ENCODE measurements around the gene RAPGEFL1. TPM values are rescaled to one million over a fixed set of nuclear protein-coding genes. Genes with fewer than 3 reads are reported as not detected.

RAPGEFL1 gene
- total and polyA plus RNA-seq, 10 of the 15 experiments (the other 5 are each of a cell fraction or from before 2014, with no cell fraction given), result 0.13 to 3.2 (median 1.5) TPM

GRCh38 chr17:40178021-40178601 lies 841 bp downstream of the RAPGEFL1 start:
- POLR2A ChIA-PET, result interaction anchor here (0.5 kb wide), 1 partner anchor 11 kb away, joined by 3 read pairs; no protein-coding TSS in a partner anchor
- SMC1A ChIA-PET (ENCODE audit: uncharacterized antibody, unreplicated experiment), result interaction anchor here (0.6 to 1.6 kb wide), 3 partner anchors 12 to 65 kb away, joined by 3 to 4 read pairs (median 4); no protein-coding TSS in a partner anchor
- DNase-seq (ENCODE audit: low read depth, low spot score) (no peak), ATAC-seq (no peak), FAIRE-seq (no peak)
- H4K20me1 ChIP-seq (ENCODE audit: control insufficient read depth, insufficient read depth), result no peaks in the 10 kb centered on the region
- WGBS (ENCODE audit: insufficient coverage, insufficient replicate concordance, low lambda C conversion rate, missing lambda C conversion rate), result 42% methylated on average over 43 of the region's 46 CpGs
- CTCF ChIA-PET, result interaction anchor here (0.9 to 1.1 kb wide), 4 partner anchors 11 to 67 kb away, joined by 3 to 4 read pairs (median 3); no protein-coding TSS in a partner anchor
- no TSS peak for BruUV-seq (replicated peaks)
- no peaks in the 10 kb centered on the region for H3K79me2 ChIP-seq (ENCODE audit: control insufficient read depth, insufficient read depth, low read length)
- in situ Hi-C loops (cut with MboI) (no loop called here), intact Hi-C loops (cut with micrococcal nuclease; ENCODE audit: unreplicated experiment) (no loop called here)
- peaks cover 4% of the 10 kb centered on the region for H3K4me1 ChIP-seq (ENCODE audit: control insufficient read depth, insufficient read depth, low read length)
- no peak overlapping the region for H3K27ac ChIP-seq (ENCODE audit: control insufficient read depth, insufficient read depth)
- no peak overlapping the region for H3K4me2 ChIP-seq (ENCODE audit: control insufficient read depth, insufficient read depth)
- no peak overlapping the region for H3K4me3 ChIP-seq
- H3K9ac ChIP-seq (ENCODE audit: control insufficient read depth, insufficient read depth, low read length), result no peak overlapping the region
- H3K9me3 ChIP-seq (replicated peaks; ENCODE audit: control insufficient read depth, insufficient read depth, low read length), result no peaks in the 10 kb centered on the region
- no peak for TF ChIP-seq MYC (IDR thresholded peaks at IDR 0.05; ENCODE audit: insufficient read depth, insufficient read length, insufficient replicate concordance, low read length, severe bottlenecking)
- TF ChIP-seq HDAC2 (IDR thresholded peaks at IDR 0.05), result no peak
- no peak for TF ChIP-seq ZNF592 (IDR thresholded peaks at IDR 0.05)
- TF ChIP-seq ZBED1 (IDR thresholded peaks at IDR 0.05; ENCODE audit: borderline replicate concordance), result no peak
- TF ChIP-seq CBFB (IDR thresholded peaks at IDR 0.05; ENCODE audit: low read depth), result no peak
- TF ChIP-seq POLR2A (IDR thresholded peaks at IDR 0.05; ENCODE audit: low read depth, low read length), result 0 out of 2 replicates have a peak, but pooled peaks have one; percentile 16
- no peak for TF ChIP-seq NFYB (IDR thresholded peaks at IDR 0.05; ENCODE audit: insufficient read depth, low read depth, low read length)
- peak; percentile 34; the same call in 1 of the 2 replicates for TF ChIP-seq REST (IDR thresholded peaks at IDR 0.05; ENCODE audit: low read depth, low read length)
- TF ChIP-seq, protein P1, sequence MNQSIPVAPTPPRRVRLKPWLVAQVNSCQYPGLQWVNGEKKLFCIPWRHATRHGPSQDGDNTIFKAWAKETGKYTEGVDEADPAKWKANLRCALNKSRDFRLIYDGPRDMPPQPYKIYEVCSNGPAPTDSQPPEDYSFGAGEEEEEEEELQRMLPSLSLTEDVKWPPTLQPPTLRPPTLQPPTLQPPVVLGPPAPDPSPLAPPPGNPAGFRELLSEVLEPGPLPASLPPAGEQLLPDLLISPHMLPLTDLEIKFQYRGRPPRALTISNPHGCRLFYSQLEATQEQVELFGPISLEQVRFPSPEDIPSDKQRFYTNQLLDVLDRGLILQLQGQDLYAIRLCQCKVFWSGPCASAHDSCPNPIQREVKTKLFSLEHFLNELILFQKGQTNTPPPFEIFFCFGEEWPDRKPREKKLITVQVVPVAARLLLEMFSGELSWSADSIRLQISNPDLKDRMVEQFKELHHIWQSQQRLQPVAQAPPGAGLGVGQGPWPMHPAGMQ (IDR thresholded peaks at IDR 0.05; ENCODE audit: borderline replicate concordance), result no peak
- TF ChIP-seq KDM1A (IDR thresholded peaks at IDR 0.05; ENCODE audit: borderline replicate concordance), result no peak
- TF ChIP-seq, protein P2, sequence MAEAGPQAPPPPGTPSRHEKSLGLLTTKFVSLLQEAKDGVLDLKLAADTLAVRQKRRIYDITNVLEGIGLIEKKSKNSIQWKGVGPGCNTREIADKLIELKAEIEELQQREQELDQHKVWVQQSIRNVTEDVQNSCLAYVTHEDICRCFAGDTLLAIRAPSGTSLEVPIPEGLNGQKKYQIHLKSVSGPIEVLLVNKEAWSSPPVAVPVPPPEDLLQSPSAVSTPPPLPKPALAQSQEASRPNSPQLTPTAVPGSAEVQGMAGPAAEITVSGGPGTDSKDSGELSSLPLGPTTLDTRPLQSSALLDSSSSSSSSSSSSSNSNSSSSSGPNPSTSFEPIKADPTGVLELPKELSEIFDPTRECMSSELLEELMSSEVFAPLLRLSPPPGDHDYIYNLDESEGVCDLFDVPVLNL (IDR thresholded peaks at IDR 0.05; ENCODE audit: low read depth, low read length), result no peak
- H3K36me3 ChIP-seq (ENCODE audit: control insufficient read depth in 2 of 2, insufficient read depth in 2 of 2, low read length in 1 of 2), result peaks cover 0 to 6% of the 10 kb centered on the region in 2 experiments; a peak in 2 of 4 replicates
- no peak overlapping the region for H2AFZ ChIP-seq (ENCODE audit: control insufficient read depth, low read depth, low read length)
- RAD21 ChIA-PET (ENCODE audit: unreplicated experiment), result interaction anchor here (0.9 to 2.2 kb wide), 2 partner anchors 10 to 65 kb away, joined by 4 to 6 read pairs; no protein-coding TSS in a partner anchor
- H3K27me3 ChIP-seq (replicated peaks in 1 of 2; ENCODE audit: control insufficient read depth in 2 of 2, insufficient read depth in 2 of 2, low read length in 1 of 2), result no peaks in the 10 kb centered on the region
